GM12878 (cell line): ENCODE results near the gene ENO2. TPM values are rescaled to one million over a fixed set of nuclear protein-coding genes. Genes with fewer than 3 reads are reported as not detected.
A peak's percentile ranks its signal among the peaks of the same experiment; 100 is the strongest.

Experiments used
- BHLHE40 ChIP-seq, 2 experiments: fragments of 450-650 bp in 1 of 2; IDR thresholded peaks; 2 replicates each; pipeline ENCODE4 v1.6.1; 2011 to 2017; ENCODE audit warnings: low read depth in 2 of 2, borderline replicate concordance in 1 of 2, improper control_type of control experiment in 1 of 2, low read length in 1 of 2, mild to moderate bottlenecking in 1 of 2
- E2F8 ChIP-seq: fragments of 450-650 bp; IDR thresholded peaks from 2 replicates; pipeline ENCODE4 v1.6.1; 2018; ENCODE audit warnings: mild to moderate bottlenecking, low read depth, moderate library complexity; ENCODE audit not compliant: partially characterized antibody
- ETV6 ChIP-seq, 2 experiments: fragments of 450-650 bp in 1 of 2; IDR thresholded peaks in 1 of 2; conservative IDR thresholded peaks in 1 of 2; 2 replicates each; pipeline ENCODE4 v1.6.1; 2014; ENCODE audit warnings: antibody characterized with exemption in 1 of 2, borderline replicate concordance in 1 of 2, low read depth in 1 of 2, mild to moderate bottlenecking in 1 of 2, moderate library complexity in 1 of 2
- KDM1A ChIP-seq: fragments of 200-600 bp; sonication (generic); IDR thresholded peaks from 2 replicates; pipeline ENCODE4 v1.6.1; 2016; ENCODE audit warnings: borderline replicate concordance
- MEF2B ChIP-seq: fragments of 450-650 bp; IDR thresholded peaks from 2 replicates; pipeline ENCODE4 v1.6.1; 2018; ENCODE audit warnings: mild to moderate bottlenecking, moderate library complexity; ENCODE audit not compliant: partially characterized antibody, poor library complexity, severe bottlenecking
- MLLT1 ChIP-seq: fragments of 450-650 bp; IDR thresholded peaks from 2 replicates; pipeline ENCODE4 v1.6.1; 2016; ENCODE audit warnings: mild to moderate bottlenecking
- MYB ChIP-seq: fragments of 150-350 bp; IDR thresholded peaks from 2 replicates; pipeline ENCODE4 v1.6.1; 2014; ENCODE audit warnings: mild to moderate bottlenecking, low read depth, low read length, borderline replicate concordance
- NBN ChIP-seq: fragments of 450-650 bp; IDR thresholded peaks from 2 replicates; pipeline ENCODE4 v1.6.1; 2016
- POLR2A ChIP-seq: IDR thresholded peaks from 2 replicates; pipeline ENCODE4 v1.6.1; 2011; ENCODE audit warnings: low read depth, mild to moderate bottlenecking, low read length
- SPI1 ChIP-seq: IDR thresholded peaks from 2 replicates; pipeline ENCODE4 v1.6.1; 2011; ENCODE audit warnings: low read depth, mild to moderate bottlenecking, low read length, moderate library complexity, borderline replicate concordance; ENCODE audit not compliant: insufficient read depth
- SREBF2 ChIP-seq: IDR thresholded peaks from 2 replicates; pipeline ENCODE4 v1.6.1; 2012; ENCODE audit warnings: mild to moderate bottlenecking, low read length
- TCF3 ChIP-seq: IDR thresholded peaks from 2 replicates; pipeline ENCODE4 v1.6.1; 2012; ENCODE audit warnings: low read depth, mild to moderate bottlenecking, low read length, borderline replicate concordance; ENCODE audit not compliant: insufficient read depth
- ZBTB4 ChIP-seq: fragments of 450-650 bp; formaldehyde crosslinking; IDR thresholded peaks from 2 replicates; pipeline ENCODE4 v1.4.0; 2022; ENCODE audit warnings: mild to moderate bottlenecking, moderate library complexity
- ZNF592 ChIP-seq: fragments of 450-650 bp; IDR thresholded peaks from 2 replicates; pipeline ENCODE4 v1.6.1; 2017; ENCODE audit warnings: mild to moderate bottlenecking, moderate library complexity
- ZNF622 ChIP-seq: fragments of 450-650 bp; IDR thresholded peaks from 2 replicates; pipeline ENCODE4 v1.6.1; 2017; ENCODE audit warnings: mild to moderate bottlenecking, inconsistent platforms
- polyA plus RNA-seq, 11 experiments: library from polyadenylated mRNA; depleted of rRNA in 4 of 11; unstranded in 6 of 11; stranded (reverse) in 5 of 11; fragments of >200 nt; fragmentation: Nextera tagmentation in 4 of 11; fragmentation: Illumina TruSeq in 1 of 11; extraction: Ambion mirVana in 4 of 11; extraction: Trizol in 1 of 11; gene quantifications; 1 replicate in 1 of 11; 2 replicates in 10 of 11; pipeline versions ENCODE4 v1.2.1 to v1.2.3, GENCODE V29; 2011 to 2016; ENCODE audit warnings: inconsistent platforms in 2 of 11, missing spikeins in 2 of 11, low read depth in 1 of 11
- total RNA-seq, 4 experiments: library from RNA; depleted of rRNA in 3 of 4; stranded (reverse); fragments of >200 nt in 3 of 4; fragmentation: Illumina TruSeq in 1 of 4; extraction: Trizol in 1 of 4; gene quantifications; 2 replicates each; pipeline versions ENCODE4 v1.2.1 to v1.2.3, GENCODE V29; 2013 to 2021
- TF ChIP-seq, protein P1 (sequence below): IDR thresholded peaks from 2 replicates; pipeline ENCODE4 v1.6.1; 2011; ENCODE audit warnings: low read depth, mild to moderate bottlenecking, low read length, moderate library complexity, borderline replicate concordance; ENCODE audit errors: extremely low read depth

The ENO2 gene
- total and polyA plus RNA-seq, 10 of the 15 experiments (the other 5 are each of a cell fraction or from before 2014, with no cell fraction given) = 24.8 to 196 (median 43.1) TPM

DNA sequence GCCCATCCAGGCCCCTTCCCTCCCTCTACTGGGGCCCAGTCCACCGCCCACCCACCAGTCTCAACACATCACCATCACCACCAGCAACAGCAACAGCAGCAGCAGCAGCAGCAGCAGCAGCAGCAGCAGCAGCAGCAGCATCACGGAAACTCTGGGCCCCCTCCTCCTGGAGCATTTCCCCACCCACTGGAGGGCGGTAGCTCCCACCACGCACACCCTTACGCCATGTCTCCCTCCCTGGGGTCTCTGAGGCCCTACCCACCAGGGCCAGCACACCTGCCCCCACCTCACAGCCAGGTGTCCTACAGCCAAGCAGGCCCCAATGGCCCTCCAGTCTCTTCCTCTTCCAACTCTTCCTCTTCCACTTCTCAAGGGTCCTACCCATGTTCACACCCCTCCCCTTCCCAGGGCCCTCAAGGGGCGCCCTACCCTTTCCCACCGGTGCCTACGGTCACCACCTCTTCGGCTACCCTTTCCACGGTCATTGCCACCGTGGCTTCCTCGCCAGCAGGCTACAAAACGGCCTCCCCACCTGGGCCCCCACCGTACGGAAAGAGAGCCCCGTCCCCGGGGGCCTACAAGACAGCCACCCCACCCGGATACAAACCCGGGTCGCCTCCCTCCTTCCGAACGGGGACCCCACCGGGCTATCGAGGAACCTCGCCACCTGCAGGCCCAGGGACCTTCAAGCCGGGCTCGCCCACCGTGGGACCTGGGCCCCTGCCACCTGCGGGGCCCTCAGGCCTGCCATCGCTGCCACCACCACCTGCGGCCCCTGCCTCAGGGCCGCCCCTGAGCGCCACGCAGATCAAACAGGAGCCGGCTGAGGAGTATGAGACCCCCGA, 22.5 kb downstream of the ENO2 start (continued):
- TF ChIP-seq ZNF592 = no peak
- no peak for TF ChIP-seq SREBF2
- TF ChIP-seq ZBTB4 = no peak
- TF ChIP-seq TCF3 = no peak
- TF ChIP-seq KDM1A = no peak
- TF ChIP-seq, protein P1, sequence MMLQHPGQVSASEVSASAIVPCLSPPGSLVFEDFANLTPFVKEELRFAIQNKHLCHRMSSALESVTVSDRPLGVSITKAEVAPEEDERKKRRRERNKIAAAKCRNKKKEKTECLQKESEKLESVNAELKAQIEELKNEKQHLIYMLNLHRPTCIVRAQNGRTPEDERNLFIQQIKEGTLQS = no peak
- no peak for TF ChIP-seq ZNF622
- peak; percentile 70; the same call in 1 of the 2 replicates for TF ChIP-seq MLLT1
- TF ChIP-seq NBN = peak; percentile 50
- TF ChIP-seq MEF2B = peak; percentile 22
- no peak for TF ChIP-seq E2F8
- TF ChIP-seq MYB = no peak
- no peak for TF ChIP-seq SPI1
- no peak for TF ChIP-seq BHLHE40 (IDR thresholded peaks at IDR 0.05; ENCODE audit: borderline replicate concordance in 1 of 2, low read depth in 2 of 2, low read length in 1 of 2)
- peak; percentile 75 for TF ChIP-seq POLR2A
- no peak for TF ChIP-seq ETV6 (conservative IDR thresholded peaks at IDR 0.05 in 1 of 2, IDR thresholded peaks at IDR 0.05 in 1 of 2; ENCODE audit: borderline replicate concordance in 1 of 2, low read depth in 1 of 2)
